Kidney (tissue), 14 donors: ENCODE data around the gene GLP2R. TPM values are rescaled to one million over a fixed set of nuclear protein-coding genes. Genes with fewer than 3 reads are reported as not detected.
A peak's percentile ranks its signal among the peaks of the same experiment; 100 is the strongest.

ENCODE experiments used
- DNase-seq, 5 donors: peaks; one replicate each; pipeline ENCODE4 v3.0.0-alpha.2; 2013 to 2020
- FAIRE-seq: peaks from 2 replicates; lab custom pipeline; 2012; peaks lifted over from hg19 to GRCh38; lab: Jason Lieb, UNC
- H3K27ac ChIP-seq, 2 donors: one replicate each; pipeline ENCODE4 v1.7.0; 2013; ENCODE audit warnings: low read depth in 2 of 2, low read length in 2 of 2, inconsistent platforms in 1 of 2
- H3K27me3 ChIP-seq: one replicate; pipeline ENCODE4 v1.7.1; 2013; ENCODE audit warnings: low read length, inconsistent platforms; ENCODE audit not compliant: control insufficient read depth, insufficient read depth
- H3K36me3 ChIP-seq, 3 donors: one replicate each; pipeline versions ENCODE4 v1.7.0 to v1.7.1; 2013; ENCODE audit warnings: low read length in 3 of 3, control low read depth in 1 of 3, inconsistent platforms in 1 of 3; ENCODE audit not compliant: insufficient read depth in 3 of 3, control insufficient read depth in 2 of 3
- H3K4me1 ChIP-seq, 3 donors: one replicate each; pipeline versions ENCODE4 v1.7.0 to v1.7.1; 2013; ENCODE audit warnings: low read length in 3 of 3, inconsistent platforms in 1 of 3, low read depth in 1 of 3; ENCODE audit not compliant: control insufficient read depth in 2 of 3, insufficient read depth in 2 of 3
- H3K4me3 ChIP-seq, 3 donors: one replicate each; pipeline versions ENCODE4 v1.7.0 to v1.8.1; 2013; ENCODE audit warnings: low read length in 3 of 3, control low read depth in 1 of 3, inconsistent platforms in 1 of 3
- H3K9ac ChIP-seq, 3 donors: one replicate each; pipeline versions ENCODE4 v1.7.0 to v1.7.1; 2013; ENCODE audit warnings: low read length in 3 of 3, control low read depth in 1 of 3, inconsistent platforms in 1 of 3
- H3K9me3 ChIP-seq, 3 donors: one replicate each; pipeline versions ENCODE4 v1.7.0 to v1.7.1; 2013; ENCODE audit warnings: low read length in 3 of 3, control low read depth in 1 of 3, inconsistent platforms in 1 of 3; ENCODE audit not compliant: control insufficient read depth in 2 of 3, insufficient read depth in 1 of 3
- intact Hi-C: fragments of 100-400 bp; cut with DNase I; formaldehyde crosslinking; loops from one replicate; pipeline ENCODE4 v1.11.1; 2022
- polyA plus RNA-seq: library from polyadenylated mRNA; stranded (reverse); fragments of 350-450 nt; fragmentation: Illumina TruSeq; extraction: RNeasy Lipid Tissue Mini Kit (QIAGEN cat#74804); gene quantifications from one replicate; pipeline ENCODE4 v1.2.3, GENCODE V29; 2014; ENCODE audit warnings: low read depth, low replicate concordance; ENCODE audit not compliant: insufficient read depth
- total RNA-seq: library from RNA; stranded (reverse); fragmentation: NEBNext Ultra II Directional; extraction: Animal tissue kit (Norgen Biotek cat#: 25700); gene quantifications from one replicate; pipeline ENCODE4 v1.2.1, GENCODE V29; 2021
- TF ChIP-seq, protein P1 (sequence below): IDR thresholded peaks from 3 replicates; pipeline ENCODE4 v1.5.1; 2012; ENCODE audit warnings: mild to moderate bottlenecking, moderate library complexity, borderline replicate concordance; ENCODE audit not compliant: insufficient read depth; ENCODE audit errors: extremely low read depth
- donor health status: control.
- donor health status: control.
- donor health status: control.
- donor health status: control.
- donor health status: control.
- donor health status: DM: yes; HTN: yes; CAD: no.
- donor health status: Normal renal cell carcinoma (clear cell type).

The GLP2R gene
- total and polyA plus RNA-seq, 2 donors from 2014 or later, result not detected

DNA sequence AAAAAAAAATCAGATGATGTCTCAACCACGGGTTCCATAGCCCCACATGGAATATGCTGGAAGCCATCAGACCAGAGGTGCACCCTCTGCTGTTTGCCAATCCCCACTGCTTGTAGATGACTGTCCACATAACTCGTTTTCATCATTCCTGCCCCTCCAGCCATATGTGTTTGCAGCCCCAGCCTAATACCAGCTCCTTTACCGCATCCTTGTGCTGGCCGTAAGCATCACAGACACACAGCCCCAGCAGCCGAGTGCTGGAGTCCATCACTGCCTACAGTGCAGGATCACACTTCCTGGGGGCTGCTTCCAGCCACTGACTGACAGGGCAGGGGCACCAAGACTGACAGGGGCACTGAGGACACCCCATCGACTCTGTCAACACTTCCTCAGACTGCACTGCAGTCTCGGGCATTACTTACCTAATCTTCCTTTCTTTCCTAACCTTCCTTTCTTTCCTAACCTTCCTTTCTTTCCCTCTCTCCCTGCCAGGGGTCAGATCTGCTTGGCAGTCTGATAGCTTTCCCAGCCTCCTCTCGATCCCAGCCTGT lies 74.4 kb downstream of the GLP2R start:
- no peak for FAIRE-seq
- Histone ChIP-seq H3K27me3 (no peaks in the 10 kb centered on the region), H3K4me3 (no peak overlapping the region), H3K4me1 (no peaks in the 10 kb centered on the region), H3K27ac (no peak overlapping the region), H3K9ac (no peak overlapping the region), H3K36me3 (no peaks in the 10 kb centered on the region), H3K9me3 (no peaks in the 10 kb centered on the region)
- intact Hi-C loops, result no loop called here
- DNase-seq, result no peak
- TF ChIP-seq, protein P1, sequence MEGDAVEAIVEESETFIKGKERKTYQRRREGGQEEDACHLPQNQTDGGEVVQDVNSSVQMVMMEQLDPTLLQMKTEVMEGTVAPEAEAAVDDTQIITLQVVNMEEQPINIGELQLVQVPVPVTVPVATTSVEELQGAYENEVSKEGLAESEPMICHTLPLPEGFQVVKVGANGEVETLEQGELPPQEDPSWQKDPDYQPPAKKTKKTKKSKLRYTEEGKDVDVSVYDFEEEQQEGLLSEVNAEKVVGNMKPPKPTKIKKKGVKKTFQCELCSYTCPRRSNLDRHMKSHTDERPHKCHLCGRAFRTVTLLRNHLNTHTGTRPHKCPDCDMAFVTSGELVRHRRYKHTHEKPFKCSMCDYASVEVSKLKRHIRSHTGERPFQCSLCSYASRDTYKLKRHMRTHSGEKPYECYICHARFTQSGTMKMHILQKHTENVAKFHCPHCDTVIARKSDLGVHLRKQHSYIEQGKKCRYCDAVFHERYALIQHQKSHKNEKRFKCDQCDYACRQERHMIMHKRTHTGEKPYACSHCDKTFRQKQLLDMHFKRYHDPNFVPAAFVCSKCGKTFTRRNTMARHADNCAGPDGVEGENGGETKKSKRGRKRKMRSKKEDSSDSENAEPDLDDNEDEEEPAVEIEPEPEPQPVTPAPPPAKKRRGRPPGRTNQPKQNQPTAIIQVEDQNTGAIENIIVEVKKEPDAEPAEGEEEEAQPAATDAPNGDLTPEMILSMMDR, result no peak

- Histone ChIP-seq H3K9ac (no peak overlapping the region), H3K27me3 (no peaks in the 10 kb centered on the region), H3K4me1 (no peaks in the 10 kb centered on the region), H3K9me3 (no peaks in the 10 kb centered on the region), H3K36me3 (no peaks in the 10 kb centered on the region), H3K27ac (no peak overlapping the region), H3K4me3 (no peak overlapping the region)
- peak in 2 of 5 donors; percentile 65 to 78 for DNase-seq
- TF ChIP-seq, protein P1, result no peak
- no peak for FAIRE-seq
- intact Hi-C loops, result no loop called here
Observed at GRCh38 chr17:9900784-9901183, 75.1 kb downstream of the GLP2R start.

GRCh38 chr17:9902120-9902519 lies 76.4 kb downstream of the GLP2R start:
- DNase-seq (no peak), FAIRE-seq (no peak)
- no peak overlapping the region for H3K4me3 ChIP-seq
- intact Hi-C loops, result no loop called here
- no peaks in the 10 kb centered on the region for H3K27me3 ChIP-seq
- H3K4me1 ChIP-seq, result no peaks in the 10 kb centered on the region
- H3K9me3 ChIP-seq, result no peaks in the 10 kb centered on the region
- H3K9ac ChIP-seq, result no peak overlapping the region
- TF ChIP-seq, protein P1, result no peak
- no peaks in the 10 kb centered on the region for H3K36me3 ChIP-seq
- H3K27ac ChIP-seq, result no peak overlapping the region
